ENCODE data around the gene ACAD11.

DNA sequence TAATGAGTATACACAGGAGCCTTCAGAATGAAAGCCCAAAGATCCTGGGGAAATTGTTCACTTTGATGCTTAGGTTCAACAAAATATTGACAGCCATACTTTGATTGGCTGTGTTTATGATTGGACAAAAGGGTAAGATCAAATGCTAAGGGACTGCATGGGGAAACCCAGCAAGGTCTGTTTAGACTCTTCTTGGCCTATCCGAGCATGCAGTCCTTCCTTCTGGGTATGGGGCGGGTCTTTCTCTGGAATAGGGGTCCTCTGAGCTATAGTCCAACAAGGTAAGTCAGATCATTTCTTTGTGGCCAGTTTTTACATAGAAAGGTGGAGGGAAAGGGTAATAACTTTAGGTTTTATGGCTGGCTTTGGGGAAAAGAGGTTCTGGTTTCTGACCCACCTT lies 115.5 kb downstream of the ACAD11 start:
- TF ChIP-seq EZH2 (IDR thresholded peaks at IDR 0.05) (no peak), EZH2phosphoT487 (IDR thresholded peaks at IDR 0.05) (no peak)
- TF ChIP-seq, protein P1, sequence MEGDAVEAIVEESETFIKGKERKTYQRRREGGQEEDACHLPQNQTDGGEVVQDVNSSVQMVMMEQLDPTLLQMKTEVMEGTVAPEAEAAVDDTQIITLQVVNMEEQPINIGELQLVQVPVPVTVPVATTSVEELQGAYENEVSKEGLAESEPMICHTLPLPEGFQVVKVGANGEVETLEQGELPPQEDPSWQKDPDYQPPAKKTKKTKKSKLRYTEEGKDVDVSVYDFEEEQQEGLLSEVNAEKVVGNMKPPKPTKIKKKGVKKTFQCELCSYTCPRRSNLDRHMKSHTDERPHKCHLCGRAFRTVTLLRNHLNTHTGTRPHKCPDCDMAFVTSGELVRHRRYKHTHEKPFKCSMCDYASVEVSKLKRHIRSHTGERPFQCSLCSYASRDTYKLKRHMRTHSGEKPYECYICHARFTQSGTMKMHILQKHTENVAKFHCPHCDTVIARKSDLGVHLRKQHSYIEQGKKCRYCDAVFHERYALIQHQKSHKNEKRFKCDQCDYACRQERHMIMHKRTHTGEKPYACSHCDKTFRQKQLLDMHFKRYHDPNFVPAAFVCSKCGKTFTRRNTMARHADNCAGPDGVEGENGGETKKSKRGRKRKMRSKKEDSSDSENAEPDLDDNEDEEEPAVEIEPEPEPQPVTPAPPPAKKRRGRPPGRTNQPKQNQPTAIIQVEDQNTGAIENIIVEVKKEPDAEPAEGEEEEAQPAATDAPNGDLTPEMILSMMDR (IDR thresholded peaks at IDR 0.05): no peak
